ENCODE measurements around the gene GNB1L. TPM values are rescaled to one million over a fixed set of nuclear protein-coding genes. Genes with fewer than 3 reads are reported as not detected.

GNB1L gene
- total RNA-seq, 1 donor: 4.0 TPM

GRCh38 chr22:19772673-19773469 is 81.8 kb downstream of the GNB1L start:
- no peak for TF ChIP-seq CTCF (IDR thresholded peaks at IDR 0.05; ENCODE audit: extremely low read depth, low read depth, low read length)

GRCh38 chr22:19772422-19772672 is 82.3 kb downstream of the GNB1L start:
- H3K4me1 ChIP-seq (ENCODE audit: insufficient read depth, low read length): no peaks in the 10 kb centered on the region
- DNase-seq (ENCODE audit: insufficient read length, low spot score, missing footprints): no peak
- H4K20me1 ChIP-seq (ENCODE audit: insufficient read depth, low read length): peaks cover 4% of the 10 kb centered on the region
- no peaks in the 10 kb centered on the region for H3K79me2 ChIP-seq (ENCODE audit: insufficient read depth, low read length)
- no peak overlapping the region for H3K27ac ChIP-seq (ENCODE audit: low read depth, low read length)
- peaks cover 10% of the 10 kb centered on the region for H3K27me3 ChIP-seq (ENCODE audit: insufficient read depth, low read length)
- H3K36me3 ChIP-seq (ENCODE audit: insufficient read depth, low read length): no peaks in the 10 kb centered on the region
- no peak overlapping the region for H3K4me3 ChIP-seq (ENCODE audit: insufficient read depth, low read length)
- H2AFZ ChIP-seq (ENCODE audit: low read length): no peak overlapping the region
- no peak overlapping the region for H3K4me2 ChIP-seq (ENCODE audit: insufficient read depth, low read length)
- no peak for TF ChIP-seq CTCF (IDR thresholded peaks at IDR 0.05; ENCODE audit: extremely low read depth, low read depth, low read length)
- no peaks in the 10 kb centered on the region for H3K9me3 ChIP-seq (ENCODE audit: low read depth, low read length)

More at GRCh38 chr22:19772673-19773469, 81.8 kb downstream of the GNB1L start:
- H3K4me1 ChIP-seq (ENCODE audit: insufficient read depth, low read length): no peaks in the 10 kb centered on the region
- no peak overlapping the region for H3K4me3 ChIP-seq (ENCODE audit: insufficient read depth, low read length)
- H3K4me2 ChIP-seq (ENCODE audit: insufficient read depth, low read length): no peak overlapping the region
- peak; percentile 77 for DNase-seq (ENCODE audit: insufficient read length, low spot score, missing footprints)
- H3K79me2 ChIP-seq (ENCODE audit: insufficient read depth, low read length): no peaks in the 10 kb centered on the region
- H3K9me3 ChIP-seq (ENCODE audit: low read depth, low read length): no peaks in the 10 kb centered on the region
- H3K36me3 ChIP-seq (ENCODE audit: insufficient read depth, low read length): no peaks in the 10 kb centered on the region
- H3K27me3 ChIP-seq (ENCODE audit: insufficient read depth, low read length): peaks cover 5% of the 10 kb centered on the region
- H3K27ac ChIP-seq (ENCODE audit: low read depth, low read length): no peak overlapping the region
- no peak overlapping the region for H2AFZ ChIP-seq (ENCODE audit: low read length)
- peaks cover 4% of the 10 kb centered on the region for H4K20me1 ChIP-seq (ENCODE audit: insufficient read depth, low read length)

GRCh38 chr22:19770349-19771220 is 84.1 kb downstream of the GNB1L start:
- H3K36me3 ChIP-seq (ENCODE audit: insufficient read depth, low read length): no peaks in the 10 kb centered on the region
- peaks cover 20% of the 10 kb centered on the region for H3K27me3 ChIP-seq (ENCODE audit: insufficient read depth, low read length)
- H3K4me3 ChIP-seq (ENCODE audit: insufficient read depth, low read length): no peak overlapping the region
- H2AFZ ChIP-seq (ENCODE audit: low read length): no peak overlapping the region
- TF ChIP-seq CTCF (IDR thresholded peaks at IDR 0.05; ENCODE audit: extremely low read depth, low read depth, low read length): no peak
- H3K4me2 ChIP-seq (ENCODE audit: insufficient read depth, low read length): no peak overlapping the region
- no peak overlapping the region for H3K27ac ChIP-seq (ENCODE audit: low read depth, low read length)
- H3K9me3 ChIP-seq (ENCODE audit: low read depth, low read length): no peaks in the 10 kb centered on the region
- no peaks in the 10 kb centered on the region for H3K79me2 ChIP-seq (ENCODE audit: insufficient read depth, low read length)
- peak; percentile 73 for DNase-seq (ENCODE audit: insufficient read length, low spot score, missing footprints)
- no peaks in the 10 kb centered on the region for H3K4me1 ChIP-seq (ENCODE audit: insufficient read depth, low read length)
- peaks cover 4% of the 10 kb centered on the region for H4K20me1 ChIP-seq (ENCODE audit: insufficient read depth, low read length)

- no peak overlapping the region for H3K4me2 ChIP-seq (ENCODE audit: insufficient read depth, low read length)
- no peak overlapping the region for H3K27ac ChIP-seq (ENCODE audit: low read depth, low read length)
- no peaks in the 10 kb centered on the region for H3K4me1 ChIP-seq (ENCODE audit: insufficient read depth, low read length)
- DNase-seq (ENCODE audit: insufficient read length, low spot score, missing footprints): peak; percentile 79
- H3K36me3 ChIP-seq (ENCODE audit: insufficient read depth, low read length): no peaks in the 10 kb centered on the region
- TF ChIP-seq CTCF (IDR thresholded peaks at IDR 0.05; ENCODE audit: extremely low read depth, low read depth, low read length): no peak
- H3K27me3 ChIP-seq (ENCODE audit: insufficient read depth, low read length): peaks cover 29% of the 10 kb centered on the region
- H3K4me3 ChIP-seq (ENCODE audit: insufficient read depth, low read length): no peak overlapping the region
- no peak overlapping the region for H2AFZ ChIP-seq (ENCODE audit: low read length)
- H4K20me1 ChIP-seq (ENCODE audit: insufficient read depth, low read length): peaks cover 4% of the 10 kb centered on the region
- no peaks in the 10 kb centered on the region for H3K9me3 ChIP-seq (ENCODE audit: low read depth, low read length)
- no peaks in the 10 kb centered on the region for H3K79me2 ChIP-seq (ENCODE audit: insufficient read depth, low read length)
These were observed 85.3 kb downstream of the GNB1L start for GRCh38 chr22:19769393-19769715.
